HEK293 (cell line): ENCODE measurements around the gene PLB1.

Experiments
- CTCF ChIP-seq: fragments of 450-650 bp; formaldehyde crosslinking; IDR thresholded peaks from 2 replicates; pipeline ENCODE4 v1.5.1; 2016; ENCODE audit warnings: missing biosample characterization, missing genetic modification characterization
- ZEB2 ChIP-seq: fragments of 450-650 bp; formaldehyde crosslinking; IDR thresholded peaks from 2 replicates; pipeline ENCODE4 v1.5.1; 2016; ENCODE audit warnings: missing biosample characterization, missing genetic modification characterization

GRCh38 chr2:28667261-28667660 lies 171.4 kb downstream of the PLB1 start:
- TF ChIP-seq CTCF (tag by site-specific recombination) (no peak), ZEB2 (tag by site-specific recombination) (no peak)
